HEK293 (cell line): ENCODE data around the gene PREX1.

Experiments
- CTCF ChIA-PET: fragments of 350-600 bp; formaldehyde crosslinking; extraction: SDS; loops from one replicate; lab custom pipeline; 2021; ENCODE audit warnings: antibody characterized with exemption; lab: Yijun Ruan, JAX
- POLR2A ChIA-PET: fragments of 300-600 bp; formaldehyde crosslinking; extraction: SDS; loops from one replicate; lab custom pipeline; 2020; ENCODE audit warnings: antibody characterized with exemption, inconsistent platforms; lab: Yijun Ruan, JAX
- H3K27ac ChIP-seq: fragments of 200-500 bp; sonication (Bioruptor generic); 2 replicates; pipeline ENCODE4 v1.5.1; 2014; ENCODE audit warnings: low read depth, low read length, control low read depth, inconsistent platforms; ENCODE audit errors: extremely low read depth
- H3K36me3 ChIP-seq, 2 experiments: fragments of 200-500 bp in 1 of 2; sonication (Bioruptor generic) in 1 of 2; 1 replicate in 1 of 2; 2 replicates in 1 of 2; pipeline ENCODE4 v1.5.1; 2014 to 2017; ENCODE audit warnings: inconsistent platforms in 2 of 2, low read length in 2 of 2; ENCODE audit not compliant: control insufficient read depth in 2 of 2, insufficient read depth in 1 of 2
- H3K4me1 ChIP-seq: fragments of 200-500 bp; sonication (Bioruptor generic); 2 replicates; pipeline ENCODE4 v1.5.1; 2014; ENCODE audit warnings: mild to moderate bottlenecking, low read length, inconsistent platforms; ENCODE audit not compliant: control insufficient read depth, insufficient read depth
- H3K4me3 ChIP-seq: 2 replicates; pipeline ENCODE4 v1.5.1; 2011; ENCODE audit warnings: low read depth, mild to moderate bottlenecking, control low read depth, low read length, moderate library complexity
- H3K9me3 ChIP-seq: fragments of 200-500 bp; sonication (Bioruptor generic); 2 replicates; pipeline ENCODE4 v1.5.1; 2014; ENCODE audit warnings: low read depth, low read length, inconsistent platforms; ENCODE audit not compliant: control insufficient read depth, insufficient read depth
- ATF2 ChIP-seq: fragments of 450-650 bp; formaldehyde crosslinking; IDR thresholded peaks from 2 replicates; pipeline ENCODE4 v1.5.1; 2016; ENCODE audit warnings: missing biosample characterization, missing genetic modification characterization, low read depth
- GLI4 ChIP-seq: fragments of 450-650 bp; formaldehyde crosslinking; IDR thresholded peaks from 2 replicates; pipeline ENCODE4 v1.5.1; 2016; ENCODE audit warnings: missing biosample characterization, missing genetic modification characterization
- GLIS1 ChIP-seq: fragments of 450-650 bp; formaldehyde crosslinking; IDR thresholded peaks from 2 replicates; pipeline ENCODE4 v1.5.1; 2016; ENCODE audit warnings: missing biosample characterization, missing genetic modification characterization
- KLF10 ChIP-seq: fragments of 450-650 bp; IDR thresholded peaks from 2 replicates; pipeline ENCODE4 v1.5.1; 2018; ENCODE audit warnings: missing biosample characterization, mild to moderate bottlenecking, missing genetic modification characterization
- KLF8 ChIP-seq: fragments of 450-650 bp; formaldehyde crosslinking; IDR thresholded peaks from 2 replicates; pipeline ENCODE4 v1.5.1; 2016; ENCODE audit warnings: missing biosample characterization, missing genetic modification characterization
- SALL2 ChIP-seq: fragments of 450-650 bp; formaldehyde crosslinking; IDR thresholded peaks from 2 replicates; pipeline ENCODE4 v1.5.0; 2017; ENCODE audit warnings: missing biosample characterization, mild to moderate bottlenecking, missing genetic modification characterization, borderline replicate concordance
- ZBTB49 ChIP-seq: fragments of 450-650 bp; formaldehyde crosslinking; IDR thresholded peaks from 2 replicates; pipeline ENCODE4 v1.5.1; 2016; ENCODE audit warnings: missing biosample characterization, missing genetic modification characterization, low read depth
- ZNF10 ChIP-seq: fragments of 450-650 bp; formaldehyde crosslinking; IDR thresholded peaks from 2 replicates; pipeline ENCODE4 v1.5.1; 2017; ENCODE audit warnings: missing biosample characterization, missing genetic modification characterization
- ZNF121 ChIP-seq: fragments of 450-650 bp; formaldehyde crosslinking; IDR thresholded peaks from 2 replicates; pipeline ENCODE4 v1.5.1; 2016; ENCODE audit warnings: missing biosample characterization, missing genetic modification characterization
- ZNF138 ChIP-seq: fragments of 450-650 bp; formaldehyde crosslinking; IDR thresholded peaks from 2 replicates; pipeline ENCODE4 v1.5.1; 2016; ENCODE audit warnings: missing biosample characterization, missing genetic modification characterization, borderline replicate concordance
- ZNF148 ChIP-seq: fragments of 450-650 bp; formaldehyde crosslinking; IDR thresholded peaks from 2 replicates; pipeline ENCODE4 v1.5.0; 2017; ENCODE audit warnings: missing biosample characterization, missing genetic modification characterization, borderline replicate concordance
- ZNF19 ChIP-seq: fragments of 450-650 bp; formaldehyde crosslinking; IDR thresholded peaks from 2 replicates; pipeline ENCODE4; 2016; ENCODE audit warnings: missing biosample characterization, missing genetic modification characterization, low read depth
- ZNF211 ChIP-seq: fragments of 450-650 bp; formaldehyde crosslinking; IDR thresholded peaks from 2 replicates; pipeline ENCODE4 v1.5.1; 2016; ENCODE audit warnings: low read depth, missing biosample characterization, missing genetic modification characterization
- ZNF248 ChIP-seq: fragments of 450-650 bp; formaldehyde crosslinking; IDR thresholded peaks from 2 replicates; pipeline ENCODE4 v1.5.1; 2017; ENCODE audit warnings: missing biosample characterization, missing genetic modification characterization
- ZNF335 ChIP-seq: fragments of 450-650 bp; formaldehyde crosslinking; conservative IDR thresholded peaks from 2 replicates; pipeline ENCODE4 v1.5.1; 2016; ENCODE audit warnings: missing biosample characterization, missing genetic modification characterization
- ZNF394 ChIP-seq: fragments of 450-650 bp; formaldehyde crosslinking; IDR thresholded peaks from 2 replicates; pipeline ENCODE4 v1.5.1; 2016; ENCODE audit warnings: missing biosample characterization, missing genetic modification characterization, mild to moderate bottlenecking, moderate library complexity, borderline replicate concordance
- ZNF473 ChIP-seq: fragments of 450-650 bp; formaldehyde crosslinking; IDR thresholded peaks from 2 replicates; pipeline ENCODE4 v1.5.1; 2017; ENCODE audit warnings: missing biosample characterization, missing genetic modification characterization
- ZNF48 ChIP-seq: fragments of 450-650 bp; formaldehyde crosslinking; IDR thresholded peaks from 2 replicates; pipeline ENCODE4 v1.5.1; 2016; ENCODE audit warnings: missing biosample characterization, missing genetic modification characterization
- ZNF514 ChIP-seq: fragments of 450-650 bp; formaldehyde crosslinking; IDR thresholded peaks from 2 replicates; pipeline ENCODE4 v1.5.1; 2016; ENCODE audit warnings: missing biosample characterization, missing genetic modification characterization
- ZNF600 ChIP-seq: fragments of 450-650 bp; formaldehyde crosslinking; IDR thresholded peaks from 2 replicates; pipeline ENCODE4 v1.5.1; 2016; ENCODE audit warnings: missing biosample characterization, missing genetic modification characterization
- ZNF621 ChIP-seq: fragments of 450-650 bp; formaldehyde crosslinking; IDR thresholded peaks from 2 replicates; pipeline ENCODE4 v1.5.1; 2017; ENCODE audit warnings: missing biosample characterization, missing genetic modification characterization
- ZNF768 ChIP-seq: fragments of 450-650 bp; formaldehyde crosslinking; IDR thresholded peaks from 2 replicates; pipeline ENCODE4 v1.5.1; 2018; ENCODE audit warnings: missing biosample characterization, mild to moderate bottlenecking, missing genetic modification characterization
- ZSCAN23 ChIP-seq: fragments of 450-650 bp; formaldehyde crosslinking; IDR thresholded peaks from 2 replicates; pipeline ENCODE4 v1.5.1; 2016; ENCODE audit warnings: missing biosample characterization, missing genetic modification characterization

PREX1 gene

GRCh38 chr20:48785801-48786200, 42.0 kb downstream of the PREX1 start:
- no peaks in the 10 kb centered on the region for H3K4me1 ChIP-seq
- no peaks in the 10 kb centered on the region for H3K9me3 ChIP-seq
- H3K36me3 ChIP-seq: no peaks in the 10 kb centered on the region
- H3K4me3 ChIP-seq: no peak overlapping the region
- POLR2A ChIA-PET: no interaction called here
- CTCF ChIA-PET: no interaction called here
- TF ChIP-seq ZBTB49 (tag by site-specific recombination) (no peak), ZNF211 (no peak), KLF10 (tag by site-specific recombination) (no peak)
- no peak overlapping the region for H3K27ac ChIP-seq

GRCh38 chr20:48785256-48785655, 42.5 kb downstream of the PREX1 start:
- Histone ChIP-seq H3K9me3 (no peaks in the 10 kb centered on the region), H3K4me1 (no peaks in the 10 kb centered on the region), H3K36me3 (no peaks in the 10 kb centered on the region), H3K4me3 (no peak overlapping the region), H3K27ac (no peak overlapping the region)
- ChIA-PET POLR2A (no interaction called here), CTCF (interaction anchor here (0.7 kb wide), 1 partner anchor 20 kb away, joined by 3 read pairs; no protein-coding TSS in a partner anchor)
- no peak for TF ChIP-seq ZNF148 (tag by site-specific recombination)
- no peak for TF ChIP-seq SALL2 (tag by site-specific recombination)
- TF ChIP-seq ZNF248 (tag by site-specific recombination): no peak
- TF ChIP-seq ZNF121 (tag by site-specific recombination): no peak
- no peak for TF ChIP-seq ZSCAN23 (tag by site-specific recombination)

- POLR2A ChIA-PET: no interaction called here
- CTCF ChIA-PET: interaction anchor here (1.0 kb wide), 1 partner anchor 121 kb away, joined by 11 read pairs; no protein-coding TSS in a partner anchor
- no peaks in the 10 kb centered on the region for H3K4me1 ChIP-seq
- TF ChIP-seq ZNF19 (no peak), ZNF335 (no peak), GLI4 (tag by site-specific recombination) (no peak), ZNF394 (no peak), KLF8 (tag by site-specific recombination) (no peak), ZNF600 (tag by site-specific recombination) (no peak), ZSCAN23 (tag by site-specific recombination) (no peak), ZNF48 (no peak), GLIS1 (tag by site-specific recombination) (no peak), ZNF473 (tag by site-specific recombination) (no peak), ZNF514 (tag by site-specific recombination) (no peak), ZNF768 (tag by site-specific recombination) (no peak), ZNF621 (tag by site-specific recombination) (no peak), ATF2 (tag by site-specific recombination) (no peak), ZNF148 (tag by site-specific recombination) (no peak), ZNF10 (tag by site-specific recombination) (no peak), ZNF138 (tag by site-specific recombination) (no peak)
These were observed 43.5 kb downstream of the PREX1 start for GRCh38 chr20:48784273-48784641.

More at GRCh38 chr20:48784273-48784641, 43.5 kb downstream of the PREX1 start:
- Histone ChIP-seq H3K9me3 (no peaks in the 10 kb centered on the region), H3K4me3 (no peak overlapping the region), H3K36me3 (no peaks in the 10 kb centered on the region), H3K27ac (no peak overlapping the region)
